NCI-H2171 treated with DMSO at 0.1 percent for 48 hours (cell line): ENCODE results near the gene PTPRCAP.
"Not testable (repeated sequence)": the region's sequence is repeated elsewhere in the genome, so short reads cannot be mapped to it uniquely, and the experiment has no call there.

Source experiments
- DNase-seq: peaks from one replicate; lab custom pipeline; 2025; lab: John Stamatoyannopoulos, UW

PTPRCAP gene

DNA sequence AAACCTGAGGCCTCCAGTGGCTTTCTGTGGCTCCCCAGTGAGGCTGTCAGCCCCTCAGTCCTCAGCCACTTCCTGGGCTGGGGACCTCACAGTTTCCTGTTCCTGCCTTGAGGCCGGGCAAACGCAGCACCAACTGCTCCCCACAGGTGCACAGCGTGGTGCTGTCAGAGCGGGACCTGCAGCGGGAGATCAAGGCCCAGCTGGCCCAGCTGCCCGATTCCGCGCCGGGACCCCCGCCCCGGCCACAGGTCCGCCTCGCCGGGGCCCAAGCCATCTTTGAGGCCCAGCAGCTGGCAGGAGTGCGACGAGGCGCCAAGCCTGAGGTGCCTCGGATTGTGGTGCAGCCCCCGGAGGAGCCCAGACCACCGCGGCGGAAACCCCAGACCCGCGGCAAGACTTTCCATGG, 28.2 kb downstream of the PTPRCAP start:
- no peak for DNase-seq

- no peak for DNase-seq
These were observed 28.9 kb downstream of the PTPRCAP start for GRCh38 chr11:67408437-67409200.

DNA sequence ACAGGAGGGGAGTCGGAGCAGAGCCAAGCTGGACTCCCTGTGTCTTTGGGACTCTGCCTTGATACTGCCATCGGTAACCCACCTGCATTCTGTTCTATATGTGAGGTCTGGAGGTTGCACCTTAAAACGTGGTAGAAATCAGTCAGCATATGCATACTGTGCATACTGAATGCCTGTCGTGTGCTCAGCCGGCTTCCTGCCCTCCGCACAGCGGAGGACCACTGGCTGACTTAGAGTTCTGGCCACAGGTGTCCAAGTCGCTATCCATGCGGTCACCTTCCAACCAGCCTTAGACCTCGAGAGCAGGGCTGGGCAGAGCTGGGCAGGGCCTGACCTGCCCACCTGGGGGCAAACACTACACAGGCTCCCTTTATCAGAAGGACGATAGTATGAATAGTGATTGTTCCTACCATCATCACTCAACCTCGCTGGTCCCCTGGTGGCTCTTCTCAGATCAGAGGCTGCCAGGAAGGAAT, 29.8 kb downstream of the PTPRCAP start:
- no peak for DNase-seq

- no peak for DNase-seq
These were observed 30.4 kb downstream of the PTPRCAP start for GRCh38 chr11:67406969-67407687.

- DNase-seq: no peak
These were observed 31.0 kb downstream of the PTPRCAP start for GRCh38 chr11:67406420-67406968.

GRCh38 chr11:67405688-67406339, 31.7 kb downstream of the PTPRCAP start:
- no peak for DNase-seq

DNA sequence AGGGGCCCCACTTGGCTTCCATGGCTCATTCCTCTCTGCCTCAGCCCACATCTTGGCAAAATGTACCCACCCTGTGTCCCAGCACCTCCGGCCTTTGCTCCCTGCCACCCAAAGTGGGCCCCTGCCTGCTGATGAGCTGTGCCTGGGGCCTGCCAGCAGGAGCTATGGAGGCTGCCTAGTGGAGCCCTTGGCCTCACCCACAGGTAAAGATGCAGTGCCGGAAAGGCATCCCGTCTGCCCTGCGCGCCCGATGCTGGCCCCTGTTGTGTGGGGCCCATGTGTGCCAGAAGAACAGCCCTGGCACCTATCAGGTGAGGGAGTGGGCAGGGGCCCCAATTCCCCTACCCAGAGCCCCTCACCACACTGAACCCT, 32.3 kb downstream of the PTPRCAP start:
- DNase-seq: no peak

DNA sequence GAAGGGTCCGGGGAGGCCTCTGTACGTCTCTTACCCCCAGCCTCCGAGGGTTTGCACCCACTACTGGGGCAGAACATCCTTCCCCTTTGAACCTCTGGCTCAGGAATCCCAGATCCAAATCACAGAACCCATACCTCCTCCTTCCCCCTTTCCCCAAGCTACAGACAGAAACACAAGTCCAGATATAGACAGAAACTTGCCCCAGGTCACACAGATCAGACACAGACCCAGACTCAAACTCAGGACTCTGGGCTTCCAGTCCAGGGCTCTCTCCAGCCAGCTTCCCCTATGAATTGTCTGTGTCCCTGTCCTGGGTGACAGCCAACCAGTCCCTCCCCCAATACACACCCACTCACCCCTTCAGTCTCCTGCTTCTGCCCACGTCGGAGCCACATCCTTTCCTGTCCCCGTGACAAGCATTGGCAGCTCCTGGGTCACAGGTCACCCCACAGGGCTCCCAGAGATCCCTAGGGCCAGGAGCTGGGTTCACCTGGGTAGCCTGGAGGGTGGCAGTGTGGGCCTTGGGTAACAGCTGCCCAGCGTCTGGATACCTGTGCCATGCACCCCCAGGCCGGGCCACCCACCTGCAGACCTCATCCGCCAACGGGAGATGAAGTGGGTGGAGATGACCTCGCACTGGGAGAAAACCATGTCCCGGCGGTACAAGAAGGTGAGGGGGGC, 32.8 kb downstream of the PTPRCAP start:
- no peak for DNase-seq

DNA sequence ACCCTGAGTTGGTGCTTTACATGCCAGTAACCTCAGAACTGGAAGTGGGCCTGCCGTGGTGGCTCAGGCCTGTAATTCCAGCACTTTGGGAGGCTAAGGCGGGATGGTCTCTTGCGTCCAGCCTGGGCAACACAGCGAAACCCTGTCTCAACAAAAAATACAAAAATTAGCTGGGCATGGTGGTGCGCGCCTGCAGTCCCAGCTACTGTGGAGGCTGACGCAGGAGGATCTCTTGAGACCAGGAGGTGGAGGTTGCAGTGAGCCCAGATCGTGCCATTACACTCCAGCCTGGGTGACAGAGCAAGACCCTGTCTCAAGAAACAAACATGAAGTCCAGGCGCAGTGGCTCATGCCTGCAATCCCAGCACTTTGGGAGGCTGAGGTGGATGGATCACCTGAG, 34.4 kb downstream of the PTPRCAP start:
- not testable (repeated sequence) for DNase-seq

- DNase-seq: not testable (repeated sequence)
These were observed 35.2 kb downstream of the PTPRCAP start for GRCh38 chr11:67402192-67402839.

- peak; percentile 81 for DNase-seq
These were observed 35.8 kb downstream of the PTPRCAP start, which contains the start of gene PPP1CA for GRCh38 chr11:67401495-67402191. Gene PPP1CA (minus strand): TSS chr11:67401858. CDS start chr11:67401782, 76 bp downstream.

DNA sequence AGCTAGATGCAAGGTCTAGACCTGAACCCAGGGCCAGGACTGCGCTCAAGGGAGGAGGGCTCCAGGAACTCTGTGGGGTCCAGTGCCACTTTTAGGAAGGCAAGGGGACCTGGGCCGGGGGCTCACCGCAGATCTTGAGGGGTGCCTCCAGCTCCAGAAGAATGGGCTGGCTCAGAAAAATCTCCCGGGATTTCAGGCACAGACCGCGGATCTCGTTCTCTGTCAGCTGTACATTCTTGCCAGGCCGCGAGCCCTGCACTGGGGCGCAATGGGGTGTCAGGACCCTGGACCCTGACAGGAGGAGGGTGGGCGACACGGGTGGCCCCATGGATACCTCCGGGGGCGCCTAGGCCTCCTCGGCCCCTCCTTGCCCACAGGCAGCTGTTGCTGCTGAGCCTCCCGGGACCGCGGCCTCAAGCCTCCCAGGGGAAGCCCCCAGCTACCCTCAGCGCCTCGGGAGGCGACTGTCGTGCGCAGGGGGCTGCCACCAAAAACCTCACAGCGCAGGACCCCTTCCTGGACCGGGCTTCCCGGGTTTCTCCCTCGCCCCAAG, 36.5 kb downstream of the PTPRCAP start:
- no peak for DNase-seq

GRCh38 chr11:67400251-67400941, 37.1 kb downstream of the PTPRCAP start:
- DNase-seq: no peak

DNA sequence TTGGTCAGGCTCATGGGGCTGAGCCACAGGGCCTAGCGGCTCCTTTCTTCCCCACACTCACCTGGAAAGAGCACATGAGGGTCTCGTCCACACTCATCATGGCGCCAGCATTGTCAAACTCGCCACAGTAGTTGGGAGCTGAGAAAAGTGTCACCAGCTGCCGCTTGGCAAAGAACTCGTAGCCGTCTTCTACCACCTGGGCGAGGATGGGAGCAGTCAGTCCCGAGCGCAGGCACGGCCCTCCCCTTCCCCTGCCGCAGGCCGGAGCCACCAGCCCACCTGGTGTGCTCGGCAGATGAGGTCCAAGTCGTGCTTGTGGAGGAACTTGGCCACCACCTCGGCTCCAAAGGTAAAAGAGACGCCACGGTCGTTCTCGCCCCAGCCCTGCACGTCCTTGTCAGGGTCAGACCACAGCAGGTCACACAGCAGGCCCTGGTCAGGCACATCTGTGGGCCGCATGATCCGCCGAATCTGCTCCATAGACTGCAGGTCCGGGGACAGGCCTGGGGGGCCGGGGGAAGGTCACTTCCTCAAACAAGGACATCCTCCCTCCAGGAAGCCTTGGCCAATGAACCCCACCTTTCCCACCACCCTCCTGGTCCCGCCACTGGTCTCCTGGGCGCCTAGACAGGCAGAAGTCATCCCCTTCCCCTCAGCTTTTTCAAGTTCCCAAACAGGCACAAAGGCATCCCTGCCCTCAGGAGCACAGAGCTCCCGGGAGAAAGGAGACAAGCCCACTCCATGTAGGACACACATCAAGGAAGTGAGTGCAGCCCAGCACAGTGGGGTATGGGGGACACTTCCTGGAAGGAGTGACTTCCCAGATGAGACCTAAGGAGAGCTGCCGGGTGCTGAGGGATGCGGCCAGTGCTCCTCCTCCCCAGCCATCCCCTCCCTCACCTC, 38.6 kb downstream of the PTPRCAP start:
- DNase-seq: no peak

DNA sequence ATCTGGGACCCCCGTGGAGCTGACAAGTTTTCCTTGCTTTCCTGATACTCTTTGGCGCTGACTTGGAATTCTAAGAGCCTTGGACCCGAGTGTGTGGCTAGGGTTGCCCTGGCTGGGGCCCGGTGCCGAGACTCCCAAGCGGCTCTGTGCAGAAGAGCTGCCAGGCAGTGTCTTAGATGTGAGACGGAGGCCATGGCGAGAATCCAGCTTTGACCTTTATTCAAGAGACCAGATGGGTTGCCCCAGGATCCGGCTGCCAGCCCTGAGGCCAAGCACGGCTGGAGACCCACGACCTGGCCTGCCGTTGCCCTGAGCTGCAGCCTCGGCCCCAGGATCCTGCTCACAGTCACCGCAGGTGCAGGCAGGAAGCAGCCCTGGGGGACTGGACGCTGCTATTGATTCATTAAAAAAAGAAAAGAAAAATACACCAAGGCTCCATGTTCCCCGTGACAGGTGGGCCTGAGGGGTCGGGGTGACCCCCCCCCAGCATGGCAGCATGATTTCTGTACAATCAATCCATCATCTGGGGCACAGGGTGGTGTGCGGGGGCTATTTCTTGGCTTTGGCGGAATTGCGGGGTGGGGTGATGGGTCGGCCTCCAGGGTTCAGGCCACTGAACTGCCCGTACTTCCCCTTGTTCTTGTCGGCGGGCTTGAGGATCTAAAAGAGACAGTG, 39.4 kb downstream of the PTPRCAP start:
- DNase-seq: no peak

- DNase-seq: no peak
These were observed 39.9 kb downstream of the PTPRCAP start for GRCh38 chr11:67397536-67397935.

DNA sequence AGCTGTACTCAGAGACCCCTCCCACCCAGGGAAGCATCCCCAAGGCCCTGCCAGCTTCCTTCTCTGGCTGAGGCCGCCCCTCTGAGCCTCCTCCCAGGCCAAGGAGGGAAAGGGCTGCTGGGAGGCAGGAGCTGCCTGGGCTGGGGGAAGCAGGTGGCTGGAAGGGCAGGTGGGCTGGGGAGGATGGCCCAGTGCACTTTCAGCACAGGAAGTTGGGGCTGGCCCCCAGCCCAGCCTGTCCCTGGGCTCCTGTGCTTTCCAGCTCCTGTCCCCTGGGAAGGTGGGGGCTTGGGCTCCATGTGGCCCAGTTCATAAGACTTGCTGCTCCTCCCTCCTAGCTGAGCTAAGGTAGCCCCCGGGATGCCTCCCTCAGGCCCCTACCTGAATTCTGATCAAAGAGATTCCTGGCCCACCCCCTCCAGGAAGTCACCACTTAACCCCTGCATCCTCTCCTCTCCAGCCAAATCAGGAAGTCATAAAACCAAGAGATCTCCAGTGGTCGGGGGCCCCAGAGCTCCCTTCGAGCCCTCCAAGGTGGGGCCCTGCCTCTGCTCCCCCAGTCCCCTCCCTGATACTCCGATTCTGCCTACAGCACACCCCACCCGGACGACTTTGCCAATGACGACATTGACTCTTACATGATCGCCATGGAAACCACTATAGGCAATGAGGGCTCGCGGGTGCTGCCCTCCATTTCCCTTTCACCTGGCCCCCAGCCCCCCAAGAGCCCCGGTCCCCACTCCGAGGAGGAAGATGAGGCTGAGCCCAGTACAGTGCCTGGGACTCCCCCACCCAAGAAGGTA, 40.7 kb downstream of the PTPRCAP start:
- no peak for DNase-seq
